NCI-H69 (cell line): Measurements from ENCODE around the gene ZBTB34.
"Not testable (repeated sequence)": the region's sequence is repeated elsewhere in the genome, so short reads cannot be mapped to it uniquely, and the experiment has no call there.

Experiments
- DNase-seq: peaks from one replicate; lab custom pipeline; 2025; lab: John Stamatoyannopoulos, UW

Gene ZBTB34

GRCh38 chr9:126860077-126860756, at the start of gene ZBTB34:
Gene ZBTB34, plus strand, starts transcription at chr9:126860639. Its CDS starts 18,761 bp downstream, at chr9:126879400.
- DNase-seq, result peak; percentile 90

- no peak for DNase-seq
Measured at GRCh38 chr9:126813072-126813471, 47.4 kb upstream of the ZBTB34 start.

GRCh38 chr9:126814091-126814490, 46.3 kb upstream of the ZBTB34 start:
- DNase-seq, result no peak

GRCh38 chr9:126817615-126818014, 42.8 kb upstream of the ZBTB34 start:
- not testable (repeated sequence) for DNase-seq

- no peak for DNase-seq
Measured at GRCh38 chr9:126818482-126818881, 42.0 kb upstream of the ZBTB34 start.

- DNase-seq, result no peak
Measured at GRCh38 chr9:126819482-126819881, 41.0 kb upstream of the ZBTB34 start.

GRCh38 chr9:126822278-126822677, 38.2 kb upstream of the ZBTB34 start:
- no peak for DNase-seq

- DNase-seq, result no peak
Measured at GRCh38 chr9:126822873-126823272, 37.6 kb upstream of the ZBTB34 start.

GRCh38 chr9:126824052-126824451, 36.4 kb upstream of the ZBTB34 start:
- DNase-seq, result not testable (repeated sequence)

GRCh38 chr9:126827227-126827626, 33.2 kb upstream of the ZBTB34 start:
- no peak for DNase-seq

GRCh38 chr9:126829035-126829434, 31.4 kb upstream of the ZBTB34 start:
- DNase-seq, result no peak

- DNase-seq, result no peak
Measured at GRCh38 chr9:126830827-126831226, 29.6 kb upstream of the ZBTB34 start.

GRCh38 chr9:126832440-126832839, 28.0 kb upstream of the ZBTB34 start:
- DNase-seq, result no peak

- DNase-seq, result no peak
Measured at GRCh38 chr9:126833020-126833419, 27.4 kb upstream of the ZBTB34 start.

GRCh38 chr9:126833710-126834345, 26.6 kb upstream of the ZBTB34 start:
- DNase-seq, result no peak

- DNase-seq, result no peak
Measured at GRCh38 chr9:126834672-126835071, 25.8 kb upstream of the ZBTB34 start.

- no peak for DNase-seq
Measured at GRCh38 chr9:126836216-126836615, 24.2 kb upstream of the ZBTB34 start.

- no peak for DNase-seq
Measured at GRCh38 chr9:126838055-126838811, 22.2 kb upstream of the ZBTB34 start.

GRCh38 chr9:126838895-126839294, 21.5 kb upstream of the ZBTB34 start:
- DNase-seq, result no peak

- DNase-seq, result no peak
Measured at GRCh38 chr9:126839301-126839700, 21.1 kb upstream of the ZBTB34 start.

GRCh38 chr9:126842220-126842842, 18.1 kb upstream of the ZBTB34 start:
- DNase-seq, result no peak

- DNase-seq, result no peak
Measured at GRCh38 chr9:126842977-126843799, 17.3 kb upstream of the ZBTB34 start.
